ENCODE results near the gene CARM1.

DNA sequence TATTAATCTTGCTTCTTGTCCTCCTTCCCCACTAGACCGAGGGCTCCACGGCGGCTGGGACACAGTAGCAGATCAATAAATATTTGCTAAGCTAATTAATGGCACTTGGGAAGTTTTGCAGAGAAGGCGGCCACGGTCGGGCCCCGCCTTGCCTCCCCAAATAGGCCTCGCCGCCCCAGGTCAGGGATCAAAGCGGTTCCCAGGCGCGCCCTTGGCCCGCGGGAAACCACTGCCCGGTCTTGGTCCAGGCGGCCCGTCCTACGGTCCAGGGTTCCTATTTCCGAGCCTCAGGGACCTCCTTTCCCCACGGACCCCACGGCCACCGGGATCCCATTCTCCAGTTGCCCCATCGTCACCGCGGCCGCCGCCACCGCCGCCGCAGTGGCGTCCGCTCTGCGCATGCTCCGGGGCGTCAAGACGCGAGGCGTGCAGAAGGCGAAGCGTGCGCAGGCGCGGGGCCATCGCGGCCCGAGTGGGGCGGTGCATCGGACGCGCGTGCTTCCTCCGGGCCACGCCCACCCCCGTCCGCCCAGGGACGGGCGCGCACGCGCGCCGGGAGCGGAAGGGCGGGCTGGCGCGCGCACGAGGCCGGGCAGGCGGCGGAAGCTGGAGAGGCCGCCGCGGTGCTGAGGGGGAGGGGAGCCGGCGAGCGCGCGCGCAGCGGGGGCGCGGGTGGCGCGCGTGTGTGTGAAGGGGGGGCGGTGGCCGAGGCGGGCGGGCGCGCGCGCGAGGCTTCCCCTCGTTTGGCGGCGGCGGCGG, 89.1 kb downstream of the CARM1 start, which contains the start of gene SMARCA4:
- TF ChIP-seq CTCF (conservative IDR thresholded peaks at IDR 0.05): no peak
- TF ChIP-seq EZH2 (IDR thresholded peaks at IDR 0.05; ENCODE audit: low read depth): no peak
